HG03460 (cell line): ENCODE data around the gene ALG14.
"Not testable (repeated sequence)": the region's sequence is repeated elsewhere in the genome, so short reads cannot be mapped to it uniquely, and the experiment has no call there.

Experiments used
- ATAC-seq: cut with Tn5 transposase; IDR thresholded peaks from one replicate; pipeline ENCODE4 v1.9.1; 2021; ENCODE audit not compliant: unreplicated experiment

The ALG14 gene

GRCh38 chr1:94958081-94958480 lies 114.7 kb downstream of the ALG14 start:
- no peak for ATAC-seq

GRCh38 chr1:94955767-94956632 lies 116.8 kb downstream of the ALG14 start:
- ATAC-seq, result no peak

DNA sequence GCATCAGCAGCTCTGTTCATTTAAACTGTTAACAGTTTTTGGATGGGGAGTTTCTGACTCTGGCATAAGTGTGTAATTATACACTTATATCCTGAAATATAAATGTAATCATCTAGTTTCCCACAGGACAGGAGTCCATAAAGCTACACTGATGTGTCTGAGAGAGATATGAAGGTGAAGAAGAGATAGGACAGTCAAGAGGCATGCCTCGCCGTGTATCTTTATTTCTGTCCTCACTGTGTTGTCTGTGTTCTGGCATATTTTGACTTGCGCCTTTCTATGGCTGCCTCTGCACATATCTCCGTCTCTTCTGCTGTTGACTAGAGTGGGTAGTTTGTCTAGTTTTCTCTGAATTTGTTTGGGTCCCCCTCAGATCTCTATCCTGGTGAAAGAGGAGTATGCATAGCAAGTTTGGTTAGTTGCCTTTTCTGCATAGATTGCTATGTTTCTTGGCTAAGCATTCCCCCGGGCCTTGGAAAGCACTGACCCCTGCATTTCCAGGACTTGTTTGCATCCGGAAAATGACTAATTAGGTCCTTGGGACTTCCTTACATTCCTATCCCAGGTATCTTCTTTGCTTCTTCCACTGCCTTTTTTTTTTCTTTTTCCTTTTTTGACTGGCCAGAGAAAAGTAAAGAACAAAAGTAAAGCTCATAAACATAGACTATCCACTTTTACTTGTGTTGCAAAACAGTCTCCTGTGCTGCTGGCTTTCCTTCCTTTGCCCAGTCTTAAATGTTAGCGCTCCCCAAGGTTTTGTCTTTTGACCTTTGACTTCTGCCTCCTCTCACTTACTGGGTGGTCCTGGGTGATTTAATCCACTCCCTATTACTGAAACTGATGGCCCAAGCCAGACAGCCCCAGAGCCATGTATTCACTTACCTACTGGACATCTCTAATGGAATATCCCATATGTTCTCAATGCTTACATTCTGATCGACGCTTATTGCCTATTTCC lies 118.2 kb downstream of the ALG14 start:
- ATAC-seq, result no peak

DNA sequence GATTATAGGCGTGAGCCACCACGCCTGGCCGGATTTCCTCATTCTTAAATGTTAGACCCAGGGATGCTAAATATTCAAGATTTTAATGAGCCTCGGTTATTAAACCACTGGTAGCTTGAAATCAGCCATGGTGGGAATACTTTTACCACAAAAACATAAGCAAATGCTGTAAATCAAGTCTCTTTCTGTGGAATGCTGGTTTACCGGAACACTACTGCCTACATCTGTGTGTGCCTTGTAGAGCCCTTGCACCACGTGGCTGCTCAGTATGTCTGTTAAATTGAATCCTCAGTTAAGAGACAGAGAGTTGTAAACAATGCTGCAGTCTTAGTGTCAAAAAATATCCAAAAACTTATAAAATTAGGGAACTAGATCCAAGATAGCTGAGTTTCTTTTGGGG lies 119.0 kb downstream of the ALG14 start:
- ATAC-seq, result no peak

GRCh38 chr1:94953107-94953506 lies 119.6 kb downstream of the ALG14 start:
- ATAC-seq, result no peak

GRCh38 chr1:94952539-94952938 lies 120.2 kb downstream of the ALG14 start:
- no peak for ATAC-seq

GRCh38 chr1:94951509-94952208 lies 121.1 kb downstream of the ALG14 start:
- no peak for ATAC-seq

GRCh38 chr1:94951046-94951445 lies 121.7 kb downstream of the ALG14 start:
- no peak for ATAC-seq

DNA sequence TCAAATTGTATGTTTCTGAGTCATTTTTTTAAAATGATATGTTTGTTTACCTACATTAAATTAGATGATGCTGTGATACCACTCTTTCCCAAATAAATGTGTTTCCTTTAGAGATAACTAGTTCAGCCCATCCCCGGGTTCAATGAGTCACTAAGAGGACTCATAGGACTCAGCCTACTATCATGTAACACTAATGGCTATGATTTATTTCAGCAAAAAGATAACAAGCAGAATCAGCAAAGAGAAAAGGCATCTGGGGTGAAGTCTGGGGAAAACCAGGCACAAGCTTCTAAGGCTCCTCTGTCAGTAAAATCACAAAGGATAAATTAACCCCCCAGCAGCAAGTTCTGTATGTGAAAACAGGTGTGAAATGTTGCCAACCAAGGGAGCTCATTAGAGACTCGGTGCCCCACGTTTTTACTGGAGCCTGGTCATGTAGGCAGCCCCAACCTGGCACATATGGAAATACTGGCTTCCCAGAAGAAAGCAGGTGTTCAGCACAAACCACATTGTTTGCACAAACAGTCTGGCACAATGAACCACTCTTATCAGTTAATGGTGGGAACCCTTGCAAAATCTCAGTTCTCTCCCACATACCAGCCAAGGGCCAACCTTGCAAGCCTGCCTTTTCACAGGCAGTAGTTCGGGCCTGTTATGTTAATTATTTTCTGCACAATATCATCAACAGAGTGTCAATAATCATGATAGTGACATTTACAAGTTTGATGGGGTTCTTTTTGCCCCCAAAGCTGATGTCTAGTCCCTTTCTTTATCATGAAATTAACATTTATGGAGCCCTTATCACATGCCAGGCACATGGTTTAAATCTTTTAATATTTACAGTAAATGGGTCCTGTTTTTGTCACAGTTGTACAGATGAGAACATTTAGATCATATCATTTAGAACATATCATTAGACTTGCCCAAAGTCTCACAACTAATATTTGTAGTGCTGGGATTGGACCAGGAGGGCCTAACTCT lies 122.8 kb downstream of the ALG14 start:
- no peak for ATAC-seq

GRCh38 chr1:94947437-94947836 lies 125.3 kb downstream of the ALG14 start:
- no peak for ATAC-seq

DNA sequence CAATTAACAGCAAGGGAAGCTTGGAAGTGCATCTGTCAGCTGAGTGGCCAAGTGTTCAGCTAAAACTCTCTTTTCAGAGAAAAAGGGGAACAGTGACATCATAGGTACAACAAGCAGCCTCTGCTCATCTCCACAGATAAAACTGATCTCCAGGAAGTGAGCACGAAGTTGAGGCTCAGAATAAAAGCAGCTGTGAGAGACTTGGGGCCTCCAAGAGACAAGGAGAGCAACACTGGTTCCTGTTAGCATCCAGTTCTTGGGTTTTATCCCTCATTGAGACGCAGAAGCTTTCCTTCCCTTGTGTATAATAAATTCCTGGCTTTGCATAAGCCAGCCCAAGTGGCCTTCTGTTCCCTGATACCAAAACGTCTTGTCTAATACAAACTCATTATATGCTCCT lies 125.9 kb downstream of the ALG14 start:
- no peak for ATAC-seq

DNA sequence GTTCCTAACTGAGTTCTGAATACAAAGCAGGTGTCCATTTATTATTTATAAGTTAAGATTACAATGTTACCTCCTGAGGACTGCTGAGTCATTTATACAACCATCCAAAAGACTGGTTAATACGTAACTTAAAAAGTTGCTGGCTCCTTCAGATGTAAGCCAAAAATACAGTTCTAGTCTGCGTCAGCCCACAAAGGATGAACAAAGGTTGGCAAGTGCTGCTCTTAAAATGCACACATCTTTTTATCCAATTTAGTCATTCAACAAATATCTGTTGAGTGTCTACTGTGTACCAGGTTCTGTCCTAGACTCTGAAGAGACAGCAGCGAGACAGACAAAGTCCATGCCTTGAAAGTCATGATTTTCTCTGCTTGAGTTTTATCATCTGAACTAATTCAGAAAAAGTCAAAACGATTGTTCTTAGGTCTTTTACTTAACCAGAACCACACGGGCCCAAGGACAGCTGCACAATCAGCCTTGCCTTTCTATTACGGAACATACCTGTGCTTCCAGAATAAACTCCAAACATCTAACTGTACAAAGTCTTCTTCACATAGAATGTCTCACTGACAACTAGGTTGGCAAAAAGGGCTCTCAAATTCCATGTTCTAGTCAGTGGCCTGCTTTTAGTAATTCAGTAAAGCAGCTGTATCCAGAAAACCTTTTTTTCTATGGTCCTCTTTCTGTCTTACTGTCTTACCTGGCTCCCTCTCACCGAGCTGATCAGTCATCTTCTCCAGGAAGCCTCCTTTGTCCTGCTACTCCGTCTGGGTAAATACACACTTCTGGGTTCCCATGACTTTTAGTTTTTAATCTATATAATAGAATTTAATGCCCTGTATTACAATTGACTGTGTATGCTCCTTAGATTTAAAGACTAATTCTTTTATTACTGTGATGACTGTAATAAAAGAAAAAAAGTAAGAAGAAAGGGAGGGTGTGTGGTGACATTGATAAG lies 130.3 kb downstream of the ALG14 start:
- ATAC-seq, result no peak

DNA sequence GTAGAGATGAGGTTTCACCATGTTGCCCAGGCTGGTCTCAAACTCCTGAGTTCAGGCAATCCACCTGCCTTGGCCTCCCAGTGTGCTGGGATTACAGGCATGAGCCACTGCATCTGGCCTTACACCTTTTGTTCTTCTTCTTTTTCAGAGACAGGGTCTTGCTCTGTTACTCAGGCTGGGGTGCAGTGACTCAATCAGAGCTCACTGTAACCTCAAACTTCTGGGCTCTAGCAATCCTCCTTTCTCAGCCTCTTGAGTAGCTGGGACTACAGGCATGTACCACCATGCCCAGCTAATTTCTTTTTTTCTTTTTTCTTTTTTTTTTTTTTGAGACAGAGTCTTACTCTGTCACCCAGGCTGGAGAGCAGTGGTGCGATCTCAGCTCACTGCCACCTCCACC lies 131.3 kb downstream of the ALG14 start:
- not testable (repeated sequence) for ATAC-seq

DNA sequence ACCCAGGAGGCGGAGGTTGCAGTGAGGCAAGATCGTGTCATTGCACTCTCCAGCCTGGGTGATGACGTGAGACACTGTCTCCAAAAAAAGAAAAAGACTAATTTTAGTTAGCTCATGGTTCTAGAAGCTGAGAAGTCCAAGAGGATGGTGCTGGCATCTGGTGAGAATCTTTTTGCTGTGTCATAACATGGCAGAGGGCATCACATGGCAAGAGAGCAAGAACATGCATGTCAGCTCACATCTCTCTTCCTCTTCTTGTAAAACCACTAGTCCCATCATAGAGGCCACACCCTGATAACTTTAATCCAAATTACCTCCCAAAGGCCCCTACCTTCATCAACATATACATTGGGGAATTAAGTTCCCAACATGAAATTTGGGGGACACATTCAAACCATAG lies 132.0 kb downstream of the ALG14 start:
- ATAC-seq, result no peak

- no peak for ATAC-seq
Observed at GRCh38 chr1:94937820-94938219, 134.9 kb downstream of the ALG14 start.

DNA sequence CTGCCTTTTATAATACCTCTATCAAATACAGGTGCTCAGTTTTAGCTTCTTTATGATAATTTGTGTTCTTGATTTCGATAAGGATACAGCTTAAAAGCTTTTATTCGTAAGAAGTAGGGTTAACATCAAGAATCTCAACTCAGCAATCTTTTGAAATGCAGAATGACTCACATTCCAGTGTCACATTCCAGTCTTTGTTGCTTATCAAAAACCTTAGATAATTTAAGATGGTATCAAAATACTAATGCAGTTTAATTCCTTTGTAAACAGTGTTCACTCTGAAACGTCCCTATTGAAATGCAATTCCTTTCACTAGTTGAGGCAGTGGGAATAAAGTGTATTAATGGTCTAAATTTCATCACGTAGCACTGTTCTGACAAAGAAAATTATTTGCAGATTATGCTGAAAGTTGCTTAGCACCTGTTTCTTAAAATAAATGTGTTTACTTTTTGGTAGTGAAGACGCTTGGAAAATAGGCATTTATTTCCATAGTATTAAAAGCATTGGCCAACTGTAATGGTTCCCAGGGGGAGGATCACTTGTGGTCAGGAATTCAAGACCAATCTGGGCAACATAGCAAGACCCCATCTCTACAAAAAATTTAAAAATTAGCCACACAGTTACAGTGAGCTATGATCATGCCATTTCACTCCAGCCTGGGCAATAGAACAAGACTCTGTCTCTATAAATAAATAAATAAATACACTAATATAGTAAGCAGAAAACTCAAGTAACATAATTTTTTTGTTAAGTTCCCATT lies 135.7 kb downstream of the ALG14 start:
- ATAC-seq, result no peak

DNA sequence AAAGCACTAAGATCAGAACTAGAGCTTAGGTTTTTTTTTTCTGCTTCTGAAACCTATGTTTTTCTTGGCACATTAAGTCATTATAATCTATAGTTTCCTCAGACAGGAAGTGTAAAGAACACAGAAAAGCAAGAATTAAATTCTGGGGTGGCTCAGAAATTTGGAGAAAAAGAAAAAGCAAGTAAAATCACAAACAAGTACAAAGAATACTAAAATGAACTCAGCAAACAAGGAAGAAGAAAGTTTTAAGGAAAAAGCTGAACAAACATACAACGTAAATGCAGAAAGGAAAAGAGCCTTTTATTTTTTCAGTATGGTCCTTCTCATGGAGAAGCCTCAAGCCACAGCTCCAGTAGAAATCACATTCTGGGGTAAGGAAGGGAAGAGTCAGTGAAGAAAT lies 137.3 kb downstream of the ALG14 start:
- ATAC-seq, result no peak

DNA sequence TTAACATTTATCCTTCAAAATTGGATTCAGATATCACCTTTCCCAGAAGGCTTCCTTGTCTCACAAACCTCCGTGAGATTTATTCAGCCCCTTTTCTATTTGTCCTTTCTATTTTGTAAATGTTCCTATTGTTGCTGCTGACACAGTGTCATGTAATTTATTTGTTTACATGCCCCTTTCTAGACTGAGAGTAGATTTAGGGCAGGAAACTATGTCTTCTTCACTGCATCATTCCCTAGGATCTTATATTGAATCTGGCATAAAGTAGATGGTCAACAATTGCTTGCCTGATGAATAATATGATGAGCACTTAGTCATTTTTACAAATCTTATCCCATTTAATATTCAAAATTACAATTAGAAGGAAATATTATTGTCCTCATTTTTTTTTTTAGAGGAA lies 137.7 kb downstream of the ALG14 start:
- ATAC-seq, result no peak
